ENCODE measurements around the gene ACIN1. TPM values are rescaled to one million over a fixed set of nuclear protein-coding genes. Genes with fewer than 3 reads are reported as not detected.

ACIN1 gene
- total and polyA plus RNA-seq, 10 donors, result 59.2 to 228 (median 186) TPM

- Histone ChIP-seq H3K9me3 (no peaks in the 10 kb centered on the region), H3K27me3 (replicated peaks in 1 of 7) (no peaks in the 10 kb centered on the region), H3K4me3 (no peak overlapping the region), H3K36me3 (peaks cover 0 to 82% (median 74%) of the 10 kb centered on the region in 6 donors), H3K27ac (no peak overlapping the region), H3K4me1 (peaks cover 19 to 72% (median 39%) of the 10 kb centered on the region in 6 donors)
- no peak for DNase-seq
- intact Hi-C loops (cut with DNase I; ENCODE audit: low total_unique reads), result no loop called here
- TF ChIP-seq POLR2A (IDR thresholded peaks at IDR 0.05) (no peak), POLR2AphosphoS5 (IDR thresholded peaks at IDR 0.05) (no peak), CTCF (IDR thresholded peaks at IDR 0.05 in 8 of 11, conservative IDR thresholded peaks at IDR 0.05 in 3 of 11) (no peak)
- 89 to 100% (median 92%) methylated on average over 1 of the region's 1 CpG for WGBS, 5 donors
These were observed 20.0 kb downstream of the ACIN1 start for GRCh38 chr14:23074906-23075305.

- Histone ChIP-seq H3K27me3 (replicated peaks in 1 of 7) (no peaks in the 10 kb centered on the region), H3K36me3 (peaks cover 0 to 82% (median 66%) of the 10 kb centered on the region in 6 donors), H3K27ac (peak overlapping the region in 7 of 8 donors; percentile 65 to 86 (median 81)), H3K4me1 (peaks cover 27 to 71% (median 48%) of the 10 kb centered on the region in 6 donors), H3K9me3 (no peaks in the 10 kb centered on the region), H3K4me3 (peak overlapping the region in 5 of 8 donors; percentile 37 to 73 (median 55))
- 57 to 65% (median 63%) methylated on average over 5 of the region's 5 CpGs for WGBS, 5 donors
- DNase-seq, result no peak
- TF ChIP-seq CTCF (IDR thresholded peaks at IDR 0.05 in 8 of 11, conservative IDR thresholded peaks at IDR 0.05 in 3 of 11) (no peak), POLR2AphosphoS5 (IDR thresholded peaks at IDR 0.05) (no peak), POLR2A (IDR thresholded peaks at IDR 0.05) (no peak)
- intact Hi-C loops (cut with DNase I; ENCODE audit: low total_unique reads), result no loop called here
These were observed 22.9 kb downstream of the ACIN1 start for GRCh38 chr14:23071921-23072539.

- Histone ChIP-seq H3K9me3 (no peaks in the 10 kb centered on the region), H3K27me3 (replicated peaks in 1 of 7) (no peaks in the 10 kb centered on the region), H3K4me3 (peak overlapping the region; percentile 37 to 73 (median 54)), H3K27ac (peak overlapping the region; percentile 60 to 86 (median 79)), H3K4me1 (peaks cover 27 to 68% (median 45%) of the 10 kb centered on the region in 6 donors), H3K36me3 (peaks cover 0 to 82% (median 65%) of the 10 kb centered on the region in 6 donors)
- intact Hi-C loops (cut with DNase I; ENCODE audit: low total_unique reads), result no loop called here
- peak; percentile 92 for DNase-seq
- 2 to 3% (median 2%) methylated on average over 14 of the region's 14 CpGs for WGBS, 5 donors
- TF ChIP-seq CTCF (IDR thresholded peaks at IDR 0.05 in 8 of 11, conservative IDR thresholded peaks at IDR 0.05 in 3 of 11), result peak in 1 of 11 experiments; percentile 21
- no peak for TF ChIP-seq POLR2A (IDR thresholded peaks at IDR 0.05)
- peak; percentile 81 to 84 (median 84) for TF ChIP-seq POLR2AphosphoS5 (IDR thresholded peaks at IDR 0.05)
These were observed 23.6 kb downstream of the ACIN1 start for GRCh38 chr14:23071244-23071920.

Measured in spleen (tissue), 11 donors.